CD4-positive, alpha-beta T cell (primary cell): ENCODE data around the gene ALG1L2. TPM values are rescaled to one million over a fixed set of nuclear protein-coding genes. Genes with fewer than 3 reads are reported as not detected.
"Not testable (repeated sequence)": the region's sequence is repeated elsewhere in the genome, so short reads cannot be mapped to it uniquely, and the experiment has no call there.

Source experiments
- ATAC-seq: fragments of 200-7000 bp; cut with Tn5 transposase; one replicate; pipeline ENCODE4 v1.10.0; 2022; ENCODE audit warnings: mild to moderate bottlenecking; ENCODE audit not compliant: poor library complexity
- CTCF ChIA-PET: fragments of 350-600 bp; sonication (Branson Sonifier 250); formaldehyde crosslinking; loops from one replicate; lab custom pipeline; 2021; ENCODE audit warnings: antibody characterized with exemption, inconsistent platforms; lab: Charles Lee
- POLR2A ChIA-PET: fragments of 350-600 bp; sonication (Branson Sonifier 250); formaldehyde crosslinking; loops from one replicate; lab custom pipeline; 2021; ENCODE audit warnings: antibody characterized with exemption, inconsistent platforms; lab: Charles Lee
- DNase-seq, 14 experiments: peaks; one replicate each; pipeline ENCODE4 v3.0.0-alpha.2; 2013 to 2020; ENCODE audit warnings: mixed read lengths in 2 of 14
- H3K27ac ChIP-seq, 2 donors: one replicate each; pipeline versions ENCODE4 v1.5.1 to v1.7.0; 2013; ENCODE audit warnings: low read length in 2 of 2, low read depth in 1 of 2, mild to moderate bottlenecking in 1 of 2
- H3K27me3 ChIP-seq, 2 experiments: 1 replicate in 1 of 2; 2 replicates in 1 of 2; pipeline versions ENCODE4 v1.6.1 to v1.7.0; 2013; ENCODE audit warnings: low read length in 2 of 2, control low read depth in 1 of 2, mild to moderate bottlenecking in 1 of 2, moderate library complexity in 1 of 2; ENCODE audit not compliant: insufficient read depth in 2 of 2, control insufficient read depth in 1 of 2
- H3K36me3 ChIP-seq: one replicate; pipeline ENCODE4 v1.6.1; 2013; ENCODE audit warnings: low read length, control low read depth; ENCODE audit not compliant: insufficient read depth
- H3K4me1 ChIP-seq: one replicate; pipeline ENCODE4 v1.6.1; 2013; ENCODE audit warnings: low read length, control low read depth; ENCODE audit not compliant: insufficient read depth
- H3K4me3 ChIP-seq: one replicate; pipeline ENCODE4 v1.5.1; 2013; ENCODE audit warnings: mild to moderate bottlenecking, low read length, moderate library complexity
- H3K9me3 ChIP-seq, 2 experiments: 1 replicate in 1 of 2; 2 replicates in 1 of 2; pipeline versions ENCODE4 v1.6.1 to v1.7.0; 2013; ENCODE audit warnings: low read length in 2 of 2, mild to moderate bottlenecking in 2 of 2, control low read depth in 1 of 2, moderate library complexity in 1 of 2; ENCODE audit not compliant: control insufficient read depth in 1 of 2, insufficient read depth in 1 of 2
- H3K27ac Mint-ChIP-seq: one replicate; pipeline ENCODE4 v1.8.0; 2020; ENCODE audit warnings: mixed read lengths
- H3K27me3 Mint-ChIP-seq: one replicate; pipeline ENCODE4 v1.8.0; 2021; ENCODE audit warnings: mixed read lengths
- H3K36me3 Mint-ChIP-seq: one replicate; pipeline ENCODE4 v1.8.0; 2021; ENCODE audit warnings: low read depth, mixed read lengths
- H3K4me1 Mint-ChIP-seq: one replicate; pipeline ENCODE4 v1.8.0; 2021; ENCODE audit warnings: low read depth, mixed read lengths
- H3K4me3 Mint-ChIP-seq: one replicate; pipeline ENCODE4 v1.8.0; 2020; ENCODE audit warnings: mild to moderate bottlenecking, mixed read lengths
- H3K9me3 Mint-ChIP-seq: one replicate; pipeline ENCODE4 v1.8.0; 2020; ENCODE audit warnings: mixed read lengths
- intact Hi-C, 2 experiments: fragments of 100-400 bp; cut with DNase I in 1 of 2; cut with micrococcal nuclease in 1 of 2; formaldehyde crosslinking; loops; one replicate each; pipeline versions ENCODE4 v1.15.1 to v1.9.0; 2023 to 2025; cut with DNase I, micrococcal nuclease
- polyA plus RNA-seq, 2 donors: library from polyadenylated mRNA; unstranded; fragments of 120-200 nt; gene quantifications; one replicate each; pipeline ENCODE4 v1.2.1, GENCODE V29; 2013
- total RNA-seq, 174 experiments: library from RNA in 2 of 174; stranded (reverse) in 2 of 174; gene quantifications; one replicate each; pipeline ENCODE4 v1.2.3 and lab custom pipeline; 2021 to 2026
- TF ChIP-seq, protein P1 (sequence below): fragments of 200-600 bp; IDR thresholded peaks from one replicate; pipeline ENCODE4 v1.8.0; 2022; ENCODE audit warnings: antibody characterized with exemption, mild to moderate bottlenecking

The ALG1L2 gene, protein sequence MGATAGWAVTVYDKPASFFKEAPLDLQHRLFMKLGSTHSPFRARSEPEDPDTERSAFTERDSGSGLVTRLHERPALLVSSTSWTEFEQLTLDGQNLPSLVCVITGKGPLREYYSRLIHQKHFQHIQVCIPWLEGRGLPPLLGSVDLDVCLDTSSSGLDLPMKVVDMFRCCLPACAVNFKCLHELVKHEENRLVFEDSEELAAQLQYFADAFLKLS
- total RNA-seq, result under 1 TPM in 1 of 2 experiments, not detected in 1; 0.80 TPM
- polyA plus RNA-seq (2013, experiment 1 of 2), result 0.37 TPM
- 0.18 TPM for polyA plus RNA-seq (2013, experiment 2 of 2)
- 0 to 1.5 (median 0.42) reads per million in 172 experiments for total RNA-seq (lab: John Stamatoyannopoulos, UW)

DNA sequence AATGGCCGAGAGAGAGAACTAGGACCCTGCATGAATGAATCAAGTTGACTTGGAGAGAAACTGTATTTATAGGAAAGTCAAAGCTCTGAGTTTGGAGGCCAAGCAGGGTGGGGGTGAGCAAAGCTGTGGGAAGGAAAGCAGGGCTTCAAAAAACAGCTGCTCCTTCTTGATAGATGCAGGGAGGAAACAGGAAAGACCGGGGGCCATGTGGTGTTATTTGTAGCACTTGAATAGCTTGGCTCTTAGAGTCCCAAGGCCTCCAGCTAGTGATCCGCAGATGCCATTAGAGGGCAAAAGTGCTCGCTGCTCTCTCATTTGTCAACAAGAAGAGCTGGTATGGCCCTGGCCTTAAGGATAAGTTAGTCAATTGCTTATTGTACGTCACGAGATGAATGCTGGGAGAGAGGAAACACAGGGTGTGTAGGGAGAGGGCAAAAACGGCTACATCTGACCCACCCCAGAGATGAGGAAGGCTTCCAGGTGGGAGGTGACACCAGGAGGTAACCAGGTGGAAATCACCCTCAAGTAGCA, at the start of gene ALG1L2:
TSS of gene ALG1L2 (plus strand) at position 481 of the 531 bp plus-strand sequence. CDS start 186 bp downstream, outside the sequence.
- Histone ChIP-seq H3K27ac (no peak within 1 kb of the TSS), H3K27me3 (no peaks in the 10 kb centered on the region), H3K36me3 (no peaks in the 10 kb centered on the region), H3K9me3 (no peaks in the 10 kb centered on the region), H3K4me3 (no peak within 1 kb of the TSS), H3K4me1 (peaks cover 3% of the 10 kb centered on the region)
- Mint-ChIP-seq H3K36me3 (no peaks in the 10 kb centered on the region), H3K9me3 (no peaks in the 10 kb centered on the region), H3K4me3 (no peak within 1 kb of the TSS), H3K27me3 (peaks cover 9% of the 10 kb centered on the region), H3K4me1 (no peaks in the 10 kb centered on the region), H3K27ac (no peak within 1 kb of the TSS)
- intact Hi-C loops, result no loop called here
- DNase-seq (no peak), ATAC-seq (no peak)
- TF ChIP-seq, protein P1, sequence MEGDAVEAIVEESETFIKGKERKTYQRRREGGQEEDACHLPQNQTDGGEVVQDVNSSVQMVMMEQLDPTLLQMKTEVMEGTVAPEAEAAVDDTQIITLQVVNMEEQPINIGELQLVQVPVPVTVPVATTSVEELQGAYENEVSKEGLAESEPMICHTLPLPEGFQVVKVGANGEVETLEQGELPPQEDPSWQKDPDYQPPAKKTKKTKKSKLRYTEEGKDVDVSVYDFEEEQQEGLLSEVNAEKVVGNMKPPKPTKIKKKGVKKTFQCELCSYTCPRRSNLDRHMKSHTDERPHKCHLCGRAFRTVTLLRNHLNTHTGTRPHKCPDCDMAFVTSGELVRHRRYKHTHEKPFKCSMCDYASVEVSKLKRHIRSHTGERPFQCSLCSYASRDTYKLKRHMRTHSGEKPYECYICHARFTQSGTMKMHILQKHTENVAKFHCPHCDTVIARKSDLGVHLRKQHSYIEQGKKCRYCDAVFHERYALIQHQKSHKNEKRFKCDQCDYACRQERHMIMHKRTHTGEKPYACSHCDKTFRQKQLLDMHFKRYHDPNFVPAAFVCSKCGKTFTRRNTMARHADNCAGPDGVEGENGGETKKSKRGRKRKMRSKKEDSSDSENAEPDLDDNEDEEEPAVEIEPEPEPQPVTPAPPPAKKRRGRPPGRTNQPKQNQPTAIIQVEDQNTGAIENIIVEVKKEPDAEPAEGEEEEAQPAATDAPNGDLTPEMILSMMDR, result no peak
- CTCF ChIA-PET, result no interaction called here
- POLR2A ChIA-PET, result no interaction called here

DNA sequence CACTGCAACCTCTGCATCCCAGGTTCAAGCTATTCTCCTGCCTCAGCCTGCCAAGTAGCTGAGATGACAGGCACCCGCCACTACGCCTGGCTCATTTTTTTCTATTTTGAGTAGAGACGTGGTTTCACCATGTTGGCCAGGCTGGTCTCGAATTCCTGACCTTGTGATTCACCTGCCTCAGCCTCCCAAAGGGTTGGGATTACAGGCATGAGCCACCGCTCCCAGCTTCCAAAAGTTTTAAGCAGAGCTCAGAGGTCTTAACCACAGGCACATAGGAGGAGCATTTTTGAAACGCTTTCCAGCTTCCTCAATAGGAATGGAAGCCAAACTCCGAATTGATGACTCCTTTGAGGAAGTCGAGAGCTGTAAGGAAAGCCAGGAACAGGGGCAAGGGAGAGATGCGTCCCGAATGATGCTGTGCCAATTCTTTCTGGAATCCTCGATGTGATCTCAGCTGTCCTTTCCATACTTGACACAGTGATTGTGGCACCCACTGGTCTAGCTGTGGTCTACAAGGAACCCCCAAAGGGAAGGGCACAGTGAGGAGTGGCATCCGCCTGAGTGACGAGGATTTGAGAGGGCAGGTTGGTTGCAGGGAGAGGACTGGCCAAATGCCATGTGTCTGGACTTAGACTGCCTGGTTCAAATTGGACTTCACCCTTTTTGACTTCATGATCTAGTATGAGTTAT, 44.4 kb upstream of the ALG1L2 start:
- H3K9me3 Mint-ChIP-seq, H3K9me3 ChIP-seq, H3K27ac ChIP-seq, DNase-seq, H3K4me3 Mint-ChIP-seq, CTCF ChIA-PET, H3K27ac Mint-ChIP-seq, H3K4me3 ChIP-seq, ATAC-seq, H3K27me3 Mint-ChIP-seq, intact Hi-C loops, POLR2A ChIA-PET, H3K36me3 Mint-ChIP-seq, H3K4me1 ChIP-seq, H3K4me1 Mint-ChIP-seq, H3K27me3 ChIP-seq, H3K36me3 ChIP-seq: not testable (repeated sequence)

DNA sequence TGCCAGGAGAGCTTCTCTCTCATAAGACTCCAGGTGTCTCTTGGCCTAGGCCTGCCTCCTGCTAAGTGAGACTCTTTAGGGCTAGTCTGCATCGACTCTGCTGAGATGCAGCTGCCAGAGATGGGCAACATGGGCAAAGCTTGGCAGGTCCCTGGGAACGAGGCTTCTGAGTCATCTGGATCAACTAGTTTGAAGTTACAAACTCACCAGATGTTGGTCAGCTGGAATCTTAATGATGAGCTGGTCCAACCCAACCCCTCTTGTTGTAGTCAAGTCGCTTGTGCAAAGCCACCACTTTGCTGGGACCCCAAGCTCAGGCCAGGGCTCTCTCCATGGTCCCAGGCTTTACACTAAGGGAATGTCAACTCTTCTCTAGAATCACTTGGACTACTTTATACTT, 38.9 kb upstream of the ALG1L2 start:
- H3K27ac ChIP-seq, H3K27me3 ChIP-seq, DNase-seq, H3K9me3 Mint-ChIP-seq, H3K27me3 Mint-ChIP-seq, ATAC-seq, H3K9me3 ChIP-seq, H3K36me3 ChIP-seq, POLR2A ChIA-PET, intact Hi-C loops, H3K36me3 Mint-ChIP-seq, CTCF ChIA-PET, H3K4me3 Mint-ChIP-seq, H3K27ac Mint-ChIP-seq, H3K4me1 ChIP-seq, H3K4me1 Mint-ChIP-seq, H3K4me3 ChIP-seq: not testable (repeated sequence)

DNA sequence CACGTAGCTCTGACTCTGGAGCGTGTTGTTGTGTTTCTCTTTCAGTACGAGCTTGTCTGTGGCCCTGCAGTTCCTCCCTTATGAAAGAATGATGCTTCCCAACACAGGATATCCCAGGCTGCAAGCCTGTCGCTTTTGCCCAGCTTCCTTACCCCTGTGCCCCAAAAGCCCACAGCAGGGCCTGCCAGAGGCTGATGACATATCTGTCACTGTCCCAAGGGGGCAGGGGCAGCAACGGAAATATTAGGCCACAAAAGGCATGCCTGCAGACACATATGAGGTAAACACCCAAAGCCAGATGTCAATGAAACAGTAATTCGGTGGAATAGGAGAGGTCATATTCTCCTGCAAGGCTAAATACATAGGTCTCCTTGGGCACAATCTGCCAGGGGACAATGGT, 38.0 kb upstream of the ALG1L2 start:
- DNase-seq, H3K9me3 Mint-ChIP-seq, H3K27me3 Mint-ChIP-seq, H3K4me1 ChIP-seq, CTCF ChIA-PET, H3K4me3 Mint-ChIP-seq, H3K27me3 ChIP-seq, H3K36me3 Mint-ChIP-seq, ATAC-seq, H3K27ac ChIP-seq, H3K27ac Mint-ChIP-seq, intact Hi-C loops, H3K36me3 ChIP-seq, H3K4me3 ChIP-seq, POLR2A ChIA-PET, H3K9me3 ChIP-seq, H3K4me1 Mint-ChIP-seq: not testable (repeated sequence)
